HG03135 (cell line): ENCODE results near the gene MED15.

ENCODE experiments used
- ATAC-seq: cut with Tn5 transposase; IDR thresholded peaks from one replicate; pipeline ENCODE4 v1.9.1; 2021; ENCODE audit warnings: mild to moderate bottlenecking, moderate library complexity; ENCODE audit not compliant: unreplicated experiment

MED15 gene

GRCh38 chr22:20567993-20568417 lies 60.6 kb downstream of the MED15 start:
- no peak for ATAC-seq

- no peak for ATAC-seq
Measured at GRCh38 chr22:20568502-20569058, 61.2 kb downstream of the MED15 start.

- ATAC-seq, result no peak
Measured at GRCh38 chr22:20569059-20570058, 61.9 kb downstream of the MED15 start.

- ATAC-seq, result no peak
Measured at GRCh38 chr22:20571078-20571503, 63.7 kb downstream of the MED15 start.

GRCh38 chr22:20571531-20572007 lies 64.2 kb downstream of the MED15 start:
- ATAC-seq, result no peak

- no peak for ATAC-seq
Measured at GRCh38 chr22:20572132-20572802, 64.9 kb downstream of the MED15 start.

GRCh38 chr22:20573176-20573832 lies 65.9 kb downstream of the MED15 start:
- ATAC-seq, result no peak

- ATAC-seq, result no peak
Measured at GRCh38 chr22:20573833-20574615, 66.6 kb downstream of the MED15 start.

- no peak for ATAC-seq
Measured at GRCh38 chr22:20574920-20575353, 67.5 kb downstream of the MED15 start.

GRCh38 chr22:20575724-20576444 lies 68.5 kb downstream of the MED15 start:
- no peak for ATAC-seq

- no peak for ATAC-seq
Measured at GRCh38 chr22:20576445-20576816, 69.0 kb downstream of the MED15 start.

GRCh38 chr22:20577045-20577444 lies 69.6 kb downstream of the MED15 start:
- no peak for ATAC-seq

GRCh38 chr22:20577549-20577975 lies 70.2 kb downstream of the MED15 start:
- ATAC-seq, result no peak

- ATAC-seq, result no peak
Measured at GRCh38 chr22:20578192-20578591, 70.8 kb downstream of the MED15 start.

GRCh38 chr22:20578707-20579106 lies 71.3 kb downstream of the MED15 start:
- no peak for ATAC-seq

GRCh38 chr22:20579273-20580120 lies 72.1 kb downstream of the MED15 start:
- ATAC-seq, result no peak

- ATAC-seq, result no peak
Measured at GRCh38 chr22:20580179-20580578, 72.8 kb downstream of the MED15 start.
